Neural progenitor cell (in vitro differentiated cells): Measurements from ENCODE around the gene HSD11B1L. TPM values are rescaled to one million over a fixed set of nuclear protein-coding genes. Genes with fewer than 3 reads are reported as not detected.

ENCODE experiments used
- DNase-seq: peaks from one replicate; pipeline ENCODE4 v3.0.0-alpha.2; 2016; ENCODE audit warnings: low spot score
- H2AFZ ChIP-seq: fragments of 200-600 bp; sonication (generic); replicated peaks from 2 replicates; pipeline ENCODE4 v1.6.1; 2016; ENCODE audit warnings: antibody characterized with exemption
- H3F3A ChIP-seq: fragments of 200-600 bp; sonication (generic); 2 replicates; pipeline ENCODE4 v1.6.1; 2016; ENCODE audit warnings: antibody characterized with exemption, low read depth
- H3K27ac ChIP-seq: fragments of 200-600 bp; sonication (generic); 2 replicates; pipeline ENCODE4 v1.5.1; 2016; ENCODE audit warnings: mild to moderate bottlenecking
- H3K27me3 ChIP-seq: fragments of 200-600 bp; sonication (generic); 2 replicates; pipeline ENCODE4 v1.6.1; 2016; ENCODE audit warnings: mild to moderate bottlenecking, moderate library complexity
- H3K36me3 ChIP-seq: fragments of 200-600 bp; sonication (generic); 2 replicates; pipeline ENCODE4 v1.5.1; 2016
- H3K4me1 ChIP-seq: fragments of 200-600 bp; sonication (generic); 2 replicates; pipeline ENCODE4 v1.6.1; 2016; ENCODE audit warnings: mixed run types
- H3K4me2 ChIP-seq: fragments of 200-600 bp; sonication (generic); 2 replicates; pipeline ENCODE4 v1.6.1; 2016
- H3K4me3 ChIP-seq: fragments of 200-600 bp; sonication (generic); 2 replicates; pipeline ENCODE4 v1.5.1; 2016
- H3K79me2 ChIP-seq: fragments of 200-600 bp; sonication (generic); 2 replicates; pipeline ENCODE4 v1.6.1; 2016; ENCODE audit warnings: low read depth
- H3K9ac ChIP-seq: fragments of 200-600 bp; sonication (generic); 2 replicates; pipeline ENCODE4 v1.6.1; 2016
- H3K9me3 ChIP-seq: fragments of 200-600 bp; sonication (generic); 2 replicates; pipeline ENCODE4 v1.5.1; 2016; ENCODE audit warnings: low read depth
- H4K20me1 ChIP-seq: fragments of 200-600 bp; sonication (generic); 2 replicates; pipeline ENCODE4 v1.6.1; 2016; ENCODE audit warnings: low read depth
- H3K27ac Mint-ChIP-seq: 3 replicates; pipeline ENCODE4 v1.8.0; 2021; ENCODE audit warnings: mixed read lengths
- H3K27me3 Mint-ChIP-seq: 2 replicates; pipeline ENCODE4 v1.8.0; 2022; ENCODE audit warnings: low read depth, mild to moderate bottlenecking, inconsistent platforms, moderate library complexity, mixed read lengths; ENCODE audit not compliant: insufficient read depth
- H3K36me3 Mint-ChIP-seq: 3 replicates; pipeline ENCODE4 v1.8.0; 2021; ENCODE audit warnings: mixed read lengths
- H3K4me1 Mint-ChIP-seq: 3 replicates; pipeline ENCODE4 v1.8.0; 2021; ENCODE audit warnings: mixed read lengths
- H3K4me3 Mint-ChIP-seq: 3 replicates; pipeline ENCODE4 v1.8.0; 2021; ENCODE audit warnings: mild to moderate bottlenecking, moderate library complexity, mixed read lengths
- H3K9me3 Mint-ChIP-seq: 3 replicates; pipeline ENCODE4 v1.8.0; 2020; ENCODE audit warnings: mixed read lengths
- CTCF ChIP-seq: fragments of 200-600 bp; sonication (generic); IDR thresholded peaks from 2 replicates; pipeline ENCODE4 v1.5.1; 2017; ENCODE audit warnings: antibody characterized with exemption, mild to moderate bottlenecking
- EZH2 ChIP-seq: fragments of 200-600 bp; sonication (generic); IDR thresholded peaks from 2 replicates; pipeline ENCODE4 v1.6.1; 2017; ENCODE audit warnings: antibody characterized with exemption, mild to moderate bottlenecking, moderate library complexity
- EZH2phosphoT487 ChIP-seq: fragments of 200-600 bp; sonication (generic); IDR thresholded peaks from 2 replicates; pipeline ENCODE4 v1.6.1; 2017; ENCODE audit warnings: antibody characterized with exemption
- total RNA-seq: library from RNA; depleted of rRNA; stranded (reverse); fragments of >200 nt; gene quantifications from 2 replicates; pipeline ENCODE4 v1.2.3, GENCODE V29; 2015; ENCODE audit warnings: low replicate concordance

HSD11B1L gene
- total RNA-seq, 1 donor from 2014 or later, result 7.7 TPM

- H3K4me2 ChIP-seq, result no peak overlapping the region
- H3K27me3 ChIP-seq, result no peaks in the 10 kb centered on the region
- H3K4me3 ChIP-seq, result no peak overlapping the region
- Mint-ChIP-seq H3K4me1 (no peaks in the 10 kb centered on the region), H3K27ac (no peak overlapping the region), H3K4me3 (no peak overlapping the region), H3K27me3 (peaks cover 7% of the 10 kb centered on the region), H3K9me3 (no peaks in the 10 kb centered on the region), H3K36me3 (peaks cover 26% of the 10 kb centered on the region)
- H2AFZ ChIP-seq, result no peak overlapping the region
- TF ChIP-seq CTCF, result no peak
- no peak for TF ChIP-seq EZH2phosphoT487
- no peak for TF ChIP-seq EZH2
- H3K9ac ChIP-seq, result no peak overlapping the region
- H3K9me3 ChIP-seq, result no peaks in the 10 kb centered on the region
- no peak for DNase-seq
- H3F3A ChIP-seq, result peaks cover 3% of the 10 kb centered on the region
- H3K79me2 ChIP-seq, result no peaks in the 10 kb centered on the region
- no peak overlapping the region for H3K27ac ChIP-seq
- no peaks in the 10 kb centered on the region for H3K4me1 ChIP-seq
- H4K20me1 ChIP-seq, result peaks cover 17% of the 10 kb centered on the region
- no peaks in the 10 kb centered on the region for H3K36me3 ChIP-seq
Observed at GRCh38 chr19:5663904-5664303, 16.9 kb upstream of the HSD11B1L start.

GRCh38 chr19:5664515-5664914, 16.3 kb upstream of the HSD11B1L start:
- Mint-ChIP-seq H3K9me3 (no peaks in the 10 kb centered on the region), H3K27me3 (peaks cover 7% of the 10 kb centered on the region), H3K36me3 (peaks cover 26% of the 10 kb centered on the region), H3K27ac (no peak overlapping the region), H3K4me3 (no peak overlapping the region), H3K4me1 (no peaks in the 10 kb centered on the region)
- Histone ChIP-seq H3K4me3 (no peak overlapping the region), H3K27me3 (no peaks in the 10 kb centered on the region), H3K4me1 (no peaks in the 10 kb centered on the region), H2AFZ (no peak overlapping the region), H3F3A (peaks cover 3% of the 10 kb centered on the region), H3K79me2 (no peaks in the 10 kb centered on the region), H3K36me3 (no peaks in the 10 kb centered on the region), H3K9ac (no peak overlapping the region), H3K9me3 (no peaks in the 10 kb centered on the region), H3K27ac (no peak overlapping the region), H3K4me2 (no peak overlapping the region), H4K20me1 (peaks cover 17% of the 10 kb centered on the region)
- DNase-seq, result no peak
- TF ChIP-seq EZH2 (no peak), CTCF (no peak)

- H2AFZ ChIP-seq, result no peak overlapping the region
- H3K4me3 ChIP-seq, result no peak overlapping the region
- no peak for DNase-seq
- Mint-ChIP-seq H3K36me3 (peaks cover 23% of the 10 kb centered on the region), H3K9me3 (no peaks in the 10 kb centered on the region), H3K27ac (no peak overlapping the region), H3K4me3 (no peak overlapping the region), H3K27me3 (peaks cover 7% of the 10 kb centered on the region), H3K4me1 (no peaks in the 10 kb centered on the region)
- no peaks in the 10 kb centered on the region for H3K79me2 ChIP-seq
- no peaks in the 10 kb centered on the region for H3K27me3 ChIP-seq
- no peak for TF ChIP-seq CTCF
- TF ChIP-seq EZH2phosphoT487, result no peak
- TF ChIP-seq EZH2, result no peak
- no peak overlapping the region for H3K4me2 ChIP-seq
- H3K4me1 ChIP-seq, result no peaks in the 10 kb centered on the region
- H4K20me1 ChIP-seq, result peaks cover 17% of the 10 kb centered on the region
- H3F3A ChIP-seq, result peaks cover 7% of the 10 kb centered on the region
- no peaks in the 10 kb centered on the region for H3K9me3 ChIP-seq
- H3K36me3 ChIP-seq, result no peaks in the 10 kb centered on the region
- H3K9ac ChIP-seq, result no peak overlapping the region
- no peak overlapping the region for H3K27ac ChIP-seq
Observed at GRCh38 chr19:5665781-5666513, 14.9 kb upstream of the HSD11B1L start.
